SH-SY5Y (cell line): ENCODE data around the gene KCNN3.

Experiments
- GATA2 ChIP-seq: IDR thresholded peaks from 2 replicates; pipeline ENCODE4 v1.6.1; 2011; ENCODE audit warnings: mild to moderate bottlenecking, low read depth, low read length
- GATA3 ChIP-seq: IDR thresholded peaks from 2 replicates; pipeline ENCODE4 v1.6.1; 2011; ENCODE audit warnings: low read depth, mild to moderate bottlenecking, low read length, moderate library complexity

DNA sequence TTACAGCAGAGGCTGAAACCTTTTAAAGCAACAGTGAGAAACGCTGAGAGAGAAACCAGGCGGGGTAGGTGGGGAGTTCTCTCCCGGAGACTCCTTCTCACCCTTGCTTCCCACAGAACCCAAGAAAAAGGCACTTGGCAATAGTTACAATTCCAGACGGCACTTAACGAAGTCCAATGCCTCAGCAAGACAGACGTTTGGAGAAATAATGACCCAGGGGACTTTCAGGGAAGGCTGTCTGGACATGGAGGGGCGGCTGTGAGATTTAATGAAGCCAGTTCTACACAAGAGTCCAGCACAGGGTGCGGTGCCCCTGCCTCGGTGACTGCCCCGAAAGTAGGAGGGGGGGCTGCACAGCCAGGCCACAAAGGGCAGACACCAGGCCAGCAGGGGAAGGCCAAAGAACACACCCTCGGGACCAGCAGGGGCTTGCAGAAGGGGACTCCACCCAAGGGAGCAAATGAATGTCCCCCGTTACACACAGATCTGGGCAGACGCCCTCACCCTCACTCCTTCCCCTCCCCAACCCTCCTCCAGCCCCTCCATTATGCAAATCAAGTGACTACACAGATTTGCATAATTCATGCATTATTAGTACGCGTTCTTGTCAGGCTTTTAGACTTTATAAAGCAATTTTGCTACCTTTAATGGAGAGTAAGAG is 26.3 kb downstream of the KCNN3 start:
- no peak for TF ChIP-seq GATA2
- TF ChIP-seq GATA3, result no peak
